LNCaP clone FGC (cell line): ENCODE data around the gene TSTD1.
A peak's percentile ranks its signal among the peaks of the same experiment; 100 is the strongest.
"Not testable (repeated sequence)": the region's sequence is repeated elsewhere in the genome, so short reads cannot be mapped to it uniquely, and the experiment has no call there.

ENCODE experiments used
- DNase-seq: peaks from one replicate; pipeline ENCODE4 v3.0.0-alpha.2; 2011; ENCODE audit warnings: low read depth
- H3K4me3 ChIP-seq: 2 replicates; pipeline ENCODE4 v1.5.1; 2011; ENCODE audit warnings: mild to moderate bottlenecking, low read depth, low read length, control low read depth
- TF ChIP-seq, protein P1 (sequence below): IDR thresholded peaks from 2 replicates; pipeline ENCODE4 v1.5.1; 2012; ENCODE audit warnings: mild to moderate bottlenecking; ENCODE audit not compliant: control insufficient read depth, insufficient read depth; ENCODE audit errors: extremely low read depth

The TSTD1 gene

DNA sequence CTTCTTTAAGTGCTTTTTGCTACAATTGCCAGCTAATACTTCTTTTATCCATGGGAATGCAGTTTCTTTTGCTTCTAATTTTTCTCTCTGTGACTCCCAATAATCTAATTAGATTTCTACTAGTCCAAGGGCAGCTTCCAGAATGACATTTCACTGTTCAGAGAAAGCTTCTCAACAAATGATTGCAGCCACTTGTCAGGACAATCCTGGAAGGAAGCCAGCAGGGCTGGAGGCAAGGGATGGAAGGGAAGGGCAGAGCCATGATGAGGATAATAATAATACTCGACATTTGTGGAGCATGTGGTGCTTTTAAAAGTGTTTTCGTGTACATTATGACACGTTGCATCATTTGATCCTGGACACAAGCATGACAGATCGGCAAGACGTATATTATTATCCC lies 37.2 kb downstream of the TSTD1 start:
- DNase-seq = no peak
- TF ChIP-seq, protein P1, sequence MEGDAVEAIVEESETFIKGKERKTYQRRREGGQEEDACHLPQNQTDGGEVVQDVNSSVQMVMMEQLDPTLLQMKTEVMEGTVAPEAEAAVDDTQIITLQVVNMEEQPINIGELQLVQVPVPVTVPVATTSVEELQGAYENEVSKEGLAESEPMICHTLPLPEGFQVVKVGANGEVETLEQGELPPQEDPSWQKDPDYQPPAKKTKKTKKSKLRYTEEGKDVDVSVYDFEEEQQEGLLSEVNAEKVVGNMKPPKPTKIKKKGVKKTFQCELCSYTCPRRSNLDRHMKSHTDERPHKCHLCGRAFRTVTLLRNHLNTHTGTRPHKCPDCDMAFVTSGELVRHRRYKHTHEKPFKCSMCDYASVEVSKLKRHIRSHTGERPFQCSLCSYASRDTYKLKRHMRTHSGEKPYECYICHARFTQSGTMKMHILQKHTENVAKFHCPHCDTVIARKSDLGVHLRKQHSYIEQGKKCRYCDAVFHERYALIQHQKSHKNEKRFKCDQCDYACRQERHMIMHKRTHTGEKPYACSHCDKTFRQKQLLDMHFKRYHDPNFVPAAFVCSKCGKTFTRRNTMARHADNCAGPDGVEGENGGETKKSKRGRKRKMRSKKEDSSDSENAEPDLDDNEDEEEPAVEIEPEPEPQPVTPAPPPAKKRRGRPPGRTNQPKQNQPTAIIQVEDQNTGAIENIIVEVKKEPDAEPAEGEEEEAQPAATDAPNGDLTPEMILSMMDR = no peak
- no peak overlapping the region for H3K4me3 ChIP-seq

DNA sequence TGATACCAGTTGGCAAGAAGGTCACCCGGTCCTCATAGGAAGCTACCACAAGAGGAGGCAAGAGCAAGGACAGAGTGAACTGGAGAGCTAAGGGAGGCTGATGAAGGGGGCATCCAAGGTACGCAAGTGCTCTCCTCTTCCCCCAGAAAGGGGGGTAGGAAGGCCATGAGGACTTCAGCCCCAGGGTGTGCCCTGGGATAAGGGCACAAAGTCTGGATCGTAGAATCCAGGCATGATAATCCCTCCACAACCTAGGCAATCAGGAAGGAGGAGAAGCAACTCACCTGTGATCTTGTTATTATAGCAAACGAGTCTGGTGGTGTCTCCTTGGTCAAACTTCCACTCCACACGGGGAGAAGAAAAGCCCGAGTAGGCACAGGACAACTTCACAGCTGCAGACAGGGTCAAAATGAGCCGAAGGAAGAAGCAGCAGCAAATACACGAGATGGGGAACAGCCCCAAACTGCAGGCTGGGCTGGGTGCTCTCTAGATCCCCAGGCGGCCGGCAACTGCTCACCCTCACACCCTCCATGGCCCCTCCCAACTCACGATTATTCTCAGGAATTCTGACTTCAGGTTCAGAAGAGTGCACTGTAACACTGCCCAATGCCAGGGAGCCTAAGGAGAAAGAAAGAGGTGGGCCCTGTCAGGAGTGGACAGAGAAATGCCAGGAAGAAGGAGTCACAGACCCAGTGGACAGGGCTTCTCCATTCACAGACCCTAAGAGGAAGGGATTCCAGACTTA lies 37.9 kb downstream of the TSTD1 start:
- no peak for DNase-seq
- no peak overlapping the region for H3K4me3 ChIP-seq
- TF ChIP-seq, protein P1 = no peak

DNA sequence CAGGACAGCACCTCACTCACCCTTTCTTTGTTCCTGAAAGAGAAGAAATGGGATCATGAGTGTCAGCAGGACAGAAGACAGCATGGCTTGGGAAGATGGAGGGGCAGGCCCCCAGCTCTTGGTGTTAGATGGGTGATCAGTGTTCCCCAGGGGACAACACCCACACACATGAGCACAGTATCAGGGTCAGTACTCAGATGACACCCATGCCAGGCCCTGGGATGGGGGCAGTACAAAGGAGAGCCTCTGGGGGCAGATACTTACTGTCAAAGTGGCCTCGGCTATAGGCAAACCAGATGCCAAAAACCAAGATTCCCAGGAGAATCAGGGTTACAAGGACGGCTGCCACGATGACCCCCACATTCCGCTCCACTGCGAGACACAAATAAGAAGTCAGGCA lies 39.4 kb downstream of the TSTD1 start:
- no peak overlapping the region for H3K4me3 ChIP-seq
- TF ChIP-seq, protein P1 = no peak
- no peak for DNase-seq

DNA sequence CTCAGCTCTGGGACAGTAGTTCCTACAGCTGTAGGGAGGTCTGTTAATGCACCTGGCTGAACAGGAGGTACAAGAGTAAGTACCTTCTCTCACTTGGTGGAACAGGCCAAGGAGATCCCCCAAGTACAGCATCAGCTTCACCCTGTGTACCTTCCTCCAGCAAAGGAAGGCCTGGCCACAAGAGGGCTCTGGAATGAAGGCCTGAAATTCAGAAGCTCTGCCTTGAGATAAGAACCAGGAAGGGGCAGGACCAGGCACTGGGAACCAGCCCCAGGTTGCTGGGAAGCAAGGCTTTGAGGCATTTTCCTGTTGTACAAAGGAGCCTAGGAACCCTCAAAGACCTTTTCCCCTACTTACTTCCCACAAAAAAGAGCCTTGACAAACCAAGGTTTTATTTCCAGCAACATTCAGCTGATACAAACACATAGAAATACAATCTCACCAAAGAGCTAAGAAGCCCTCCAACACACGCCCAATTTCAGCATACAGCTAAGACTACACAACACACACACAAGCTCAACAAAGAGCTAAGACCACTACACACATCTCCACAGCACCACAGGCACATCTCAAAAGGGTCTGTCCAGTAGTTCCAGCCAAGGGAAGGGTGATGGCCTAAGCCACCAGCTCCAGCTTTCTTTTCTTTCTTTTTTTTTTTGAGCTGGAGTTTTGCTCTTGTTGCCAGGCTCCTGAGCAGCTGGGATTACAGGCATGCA lies 41.3 kb downstream of the TSTD1 start:
- DNase-seq = no peak
- no peak overlapping the region for H3K4me3 ChIP-seq
- TF ChIP-seq, protein P1 = peak; percentile 60

DNA sequence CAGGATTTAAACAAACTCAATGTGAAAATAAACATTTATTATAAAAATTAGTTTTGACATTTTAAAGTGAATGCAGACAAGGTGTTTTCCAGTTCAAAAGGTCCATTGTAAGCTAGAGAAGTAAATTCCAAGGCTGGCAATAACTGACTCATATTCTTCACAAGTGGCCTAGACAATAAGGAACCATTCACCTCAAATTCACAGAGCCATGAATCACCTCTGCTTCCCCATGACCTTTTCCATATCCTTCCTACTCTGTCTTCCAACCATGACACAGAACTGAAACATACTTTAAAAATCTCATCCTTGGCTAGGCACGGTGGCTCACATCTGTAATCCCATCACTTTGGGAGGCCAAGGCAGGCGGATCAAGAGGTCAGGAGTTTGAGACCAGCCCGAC lies 42.6 kb downstream of the TSTD1 start:
- H3K4me3 ChIP-seq = no peak overlapping the region
- no peak for DNase-seq
- TF ChIP-seq, protein P1 = no peak

DNA sequence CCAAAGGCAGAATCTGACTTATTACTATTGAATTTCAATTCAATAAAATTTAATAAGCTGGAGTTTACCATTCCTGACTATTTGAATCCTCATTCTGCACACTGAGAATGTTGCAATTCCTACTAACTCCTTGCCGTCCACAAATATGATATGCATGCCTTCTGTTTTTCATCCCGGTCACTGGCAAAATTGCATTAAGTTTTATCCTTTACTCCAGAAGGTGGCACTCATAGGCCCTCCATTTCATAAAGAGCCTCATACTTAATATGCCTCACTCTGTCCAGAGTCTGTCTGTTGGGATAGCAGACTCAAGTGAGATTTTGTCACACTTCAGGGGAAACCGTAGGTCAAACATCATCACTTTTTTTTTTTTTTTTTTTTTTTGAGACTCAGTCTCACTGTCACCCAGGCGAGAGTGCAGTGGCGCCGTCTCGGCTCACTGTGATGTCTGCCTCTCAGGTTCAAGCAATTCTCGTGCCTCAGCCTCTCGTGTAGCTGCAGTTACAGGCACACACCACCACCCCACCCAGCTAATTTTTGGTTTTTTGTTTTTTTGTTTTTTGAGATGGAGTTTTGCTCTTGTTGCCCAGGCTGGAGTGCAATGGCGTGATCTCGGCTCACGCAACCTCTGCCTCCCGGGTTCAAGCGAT lies 45.1 kb downstream of the TSTD1 start:
- TF ChIP-seq, protein P1 = peak; percentile 37
- no peak for DNase-seq
- H3K4me3 ChIP-seq = no peak overlapping the region

DNA sequence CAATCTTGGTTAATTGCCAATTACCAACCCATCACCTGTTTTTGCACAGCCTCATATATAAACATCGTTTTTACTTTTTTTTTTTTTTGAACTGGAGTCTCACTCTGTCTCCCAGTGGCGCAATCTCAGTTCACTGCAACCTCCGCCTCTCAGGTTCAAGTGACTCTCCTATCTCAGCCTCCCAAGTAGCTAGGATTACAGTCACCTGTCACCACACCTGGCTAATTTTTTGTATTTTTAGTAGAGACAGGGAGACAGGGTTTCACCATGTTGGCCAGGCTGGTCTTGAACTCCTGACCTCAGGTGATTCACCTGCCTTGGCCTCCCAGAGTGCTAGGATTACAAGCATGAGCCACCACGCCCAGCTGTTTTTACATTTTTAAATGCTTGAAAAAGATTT lies 46.7 kb downstream of the TSTD1 start:
- not testable (repeated sequence) for DNase-seq, H3K4me3 ChIP-seq
